NB4 (cell line): ENCODE measurements around the gene RAET1G.

Experiments
- POLR2A ChIP-seq: IDR thresholded peaks from 2 replicates; pipeline ENCODE4 v1.6.1; 2011; ENCODE audit warnings: mild to moderate bottlenecking; ENCODE audit not compliant: insufficient read length; ENCODE audit errors: extremely low read depth
- TF ChIP-seq, protein P1 (sequence below): IDR thresholded peaks from one replicate; pipeline ENCODE4 v1.5.1; 2012; ENCODE audit warnings: low read depth, low read length

DNA sequence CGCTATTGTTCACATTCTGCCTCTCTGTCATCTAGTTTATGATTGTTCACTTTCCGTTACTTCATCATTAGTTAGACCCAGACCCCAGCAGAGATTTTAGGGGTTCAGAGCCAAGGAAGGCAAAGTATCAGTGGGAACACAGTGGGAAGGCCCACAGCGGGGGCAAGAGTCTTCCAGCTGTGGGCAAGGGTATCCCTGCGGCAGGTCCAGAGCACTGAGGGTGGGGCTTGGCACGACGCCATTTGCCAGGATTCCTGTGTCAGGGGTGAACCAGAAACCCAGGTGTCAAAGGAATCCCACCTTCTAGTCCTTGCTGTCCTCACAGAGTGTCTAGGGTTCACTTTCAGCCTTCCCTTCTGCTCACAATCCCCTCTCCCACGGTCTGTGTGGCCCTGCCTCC is 38.3 kb downstream of the RAET1G start:
- TF ChIP-seq, protein P1, sequence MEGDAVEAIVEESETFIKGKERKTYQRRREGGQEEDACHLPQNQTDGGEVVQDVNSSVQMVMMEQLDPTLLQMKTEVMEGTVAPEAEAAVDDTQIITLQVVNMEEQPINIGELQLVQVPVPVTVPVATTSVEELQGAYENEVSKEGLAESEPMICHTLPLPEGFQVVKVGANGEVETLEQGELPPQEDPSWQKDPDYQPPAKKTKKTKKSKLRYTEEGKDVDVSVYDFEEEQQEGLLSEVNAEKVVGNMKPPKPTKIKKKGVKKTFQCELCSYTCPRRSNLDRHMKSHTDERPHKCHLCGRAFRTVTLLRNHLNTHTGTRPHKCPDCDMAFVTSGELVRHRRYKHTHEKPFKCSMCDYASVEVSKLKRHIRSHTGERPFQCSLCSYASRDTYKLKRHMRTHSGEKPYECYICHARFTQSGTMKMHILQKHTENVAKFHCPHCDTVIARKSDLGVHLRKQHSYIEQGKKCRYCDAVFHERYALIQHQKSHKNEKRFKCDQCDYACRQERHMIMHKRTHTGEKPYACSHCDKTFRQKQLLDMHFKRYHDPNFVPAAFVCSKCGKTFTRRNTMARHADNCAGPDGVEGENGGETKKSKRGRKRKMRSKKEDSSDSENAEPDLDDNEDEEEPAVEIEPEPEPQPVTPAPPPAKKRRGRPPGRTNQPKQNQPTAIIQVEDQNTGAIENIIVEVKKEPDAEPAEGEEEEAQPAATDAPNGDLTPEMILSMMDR: no peak
- no peak for TF ChIP-seq POLR2A
